H1 (cell line): ENCODE measurements around the gene HOXB9. TPM values are rescaled to one million over a fixed set of nuclear protein-coding genes. Genes with fewer than 3 reads are reported as not detected.

Experiments
- CTCF ChIA-PET: fragments of 300-600 bp; sonication (Branson Sonifier 250); formaldehyde crosslinking; loops from one replicate; lab custom pipeline; 2021; ENCODE audit not compliant: partially characterized antibody; lab: Charles Lee
- POLR2A ChIA-PET: fragments of 300-600 bp; sonication (Branson Sonifier 250); formaldehyde crosslinking; loops from one replicate; lab custom pipeline; 2021; ENCODE audit warnings: inconsistent platforms; ENCODE audit not compliant: partially characterized antibody; lab: Charles Lee
- DNase-seq, 2 experiments: peaks; one replicate each; pipeline versions ENCODE4 v3.0.0 to v3.0.0-alpha.2; 2010 to 2022; ENCODE audit warnings: low spot score in 2 of 2, low read depth in 1 of 2, mixed read lengths in 1 of 2
- FAIRE-seq: peaks from 2 replicates; lab custom pipeline; 2011; peaks lifted over from hg19 to GRCh38; lab: Jason Lieb, UNC
- H2AFZ ChIP-seq: 2 replicates; pipeline ENCODE4 v1.8.1; 2012; ENCODE audit warnings: low read length, inconsistent platforms
- H2AK5ac ChIP-seq: 2 replicates; pipeline ENCODE4 v1.6.1; 2013; ENCODE audit warnings: low read depth, low read length
- H2BK120ac ChIP-seq: replicated peaks from 2 replicates; pipeline ENCODE3; 2013; ENCODE audit warnings: low read depth, low read length, inconsistent platforms
- H2BK12ac ChIP-seq: 2 replicates; pipeline ENCODE4 v1.6.1; 2013; ENCODE audit warnings: low read depth, low read length
- H2BK15ac ChIP-seq: 2 replicates; pipeline ENCODE4 v1.6.1; 2013; ENCODE audit warnings: low read length
- H2BK20ac ChIP-seq: 2 replicates; pipeline ENCODE4 v1.6.1; 2013; ENCODE audit warnings: low read length
- H2BK5ac ChIP-seq: 2 replicates; pipeline ENCODE4 v1.6.1; 2013; ENCODE audit warnings: low read depth, low read length
- H3K14ac ChIP-seq: 2 replicates; pipeline ENCODE4 v1.6.1; 2013; ENCODE audit warnings: inconsistent platforms; ENCODE audit not compliant: insufficient read length
- H3K18ac ChIP-seq: 2 replicates; pipeline ENCODE4 v1.6.1; 2013; ENCODE audit warnings: low read length; ENCODE audit errors: extremely low read depth
- H3K23ac ChIP-seq: 2 replicates; pipeline ENCODE4 v1.6.1; 2013; ENCODE audit warnings: inconsistent platforms; ENCODE audit not compliant: insufficient read length
- H3K23me2 ChIP-seq: 2 replicates; pipeline ENCODE4 v1.6.1; 2013; ENCODE audit warnings: low read depth, low read length
- H3K27ac ChIP-seq: 2 replicates; pipeline ENCODE4 v1.6.1; 2011; ENCODE audit warnings: low read depth, low read length, inconsistent platforms
- H3K27me3 ChIP-seq, 4 experiments: replicated peaks in 1 of 4; 1 replicate in 1 of 4; 2 replicates in 3 of 4; pipeline versions ENCODE4 v1.6.1 to v1.8.1; 2011 to 2013; ENCODE audit warnings: low read length in 3 of 4, mild to moderate bottlenecking in 3 of 4, inconsistent platforms in 2 of 4, mixed read lengths in 2 of 4, moderate library complexity in 1 of 4; ENCODE audit not compliant: control insufficient read depth in 3 of 4, insufficient read depth in 3 of 4; ENCODE audit errors: extremely low read depth in 1 of 4
- H3K36me3 ChIP-seq, 4 experiments: 2 replicates each; pipeline versions ENCODE4 v1.6.1 to v1.8.1; 2011 to 2013; ENCODE audit warnings: mild to moderate bottlenecking in 4 of 4, low read length in 3 of 4, moderate library complexity in 2 of 4, control low read depth in 1 of 4, inconsistent platforms in 1 of 4; ENCODE audit not compliant: insufficient read depth in 4 of 4, control insufficient read depth in 2 of 4
- H3K4ac ChIP-seq: replicated peaks from 2 replicates; pipeline ENCODE3; 2013; ENCODE audit warnings: low read length, low read depth, mixed read lengths, inconsistent platforms; ENCODE audit not compliant: insufficient read length
- H3K4me1 ChIP-seq, 4 experiments: replicated peaks in 1 of 4; 1 replicate in 1 of 4; 2 replicates in 3 of 4; pipeline versions ENCODE4 v1.6.1 to v1.8.1; 2011 to 2013; ENCODE audit warnings: low read length in 3 of 4, inconsistent platforms in 2 of 4, mixed read lengths in 1 of 4; ENCODE audit not compliant: insufficient read depth in 4 of 4, control insufficient read depth in 3 of 4
- H3K4me2 ChIP-seq, 2 experiments: 2 replicates each; pipeline versions ENCODE4 v1.6.1 to v1.8.1; 2011 to 2013; ENCODE audit warnings: low read depth in 2 of 2, low read length in 2 of 2, control low read depth in 1 of 2, inconsistent platforms in 1 of 2, mild to moderate bottlenecking in 1 of 2; ENCODE audit not compliant: insufficient read depth in 1 of 2
- H3K4me3 ChIP-seq, 4 experiments: fragments of 200-600, 300-600 bp in 1 of 4; sonication (generic), shearing (Covaris generic), sonication (Bioruptor Twin) in 1 of 4; 2 replicates each; pipeline versions ENCODE4 v1.5.1 to v1.8.1; 2011 to 2016; ENCODE audit warnings: low read length in 4 of 4, low read depth in 3 of 4, control low read depth in 2 of 4, inconsistent platforms in 2 of 4, mild to moderate bottlenecking in 2 of 4, mixed read lengths in 1 of 4, moderate library complexity in 1 of 4; ENCODE audit not compliant: insufficient read depth in 2 of 4; ENCODE audit errors: extremely low read depth in 1 of 4
- H3K56ac ChIP-seq: replicated peaks from 2 replicates; pipeline ENCODE3; 2013; ENCODE audit warnings: low read depth, mild to moderate bottlenecking, mixed read lengths, low read length, inconsistent platforms; ENCODE audit not compliant: insufficient read length
- H3K79me1 ChIP-seq: 2 replicates; pipeline ENCODE4 v1.6.1; 2013; ENCODE audit warnings: low read depth, low read length, control low read depth
- H3K79me2 ChIP-seq, 2 experiments: 2 replicates each; pipeline versions ENCODE4 v1.6.1 to v1.8.1; 2012 to 2013; ENCODE audit warnings: low read length in 2 of 2, mild to moderate bottlenecking in 2 of 2, inconsistent platforms in 1 of 2; ENCODE audit not compliant: insufficient read depth in 2 of 2, control insufficient read depth in 1 of 2
- H3K9ac ChIP-seq, 4 experiments: replicated peaks in 1 of 4; 1 replicate in 1 of 4; 2 replicates in 3 of 4; pipeline versions ENCODE4 v1.6.1 to v1.8.1; 2011 to 2013; ENCODE audit warnings: low read depth in 3 of 4, low read length in 3 of 4, control low read depth in 2 of 4, mild to moderate bottlenecking in 2 of 4, moderate library complexity in 2 of 4, inconsistent platforms in 1 of 4; ENCODE audit errors: extremely low read depth in 1 of 4
- H3K9me3 ChIP-seq, 2 experiments: 2 replicates each; pipeline versions ENCODE4 v1.6.1 to v1.8.1; 2012 to 2013; ENCODE audit warnings: mild to moderate bottlenecking in 2 of 2, moderate library complexity in 2 of 2, control low read depth in 1 of 2, inconsistent platforms in 1 of 2, low read depth in 1 of 2, low read length in 1 of 2, mixed read lengths in 1 of 2; ENCODE audit not compliant: insufficient read depth in 2 of 2
- H4K20me1 ChIP-seq, 2 experiments: replicated peaks in 1 of 2; 2 replicates each; pipeline versions ENCODE3 to v1.8.1; 2011 to 2013; ENCODE audit warnings: inconsistent platforms in 2 of 2, low read length in 2 of 2, mild to moderate bottlenecking in 1 of 2; ENCODE audit not compliant: insufficient read depth in 2 of 2, control insufficient read depth in 1 of 2
- H4K5ac ChIP-seq: 2 replicates; pipeline ENCODE4 v1.6.1; 2013; ENCODE audit warnings: low read length, low read depth, mixed read lengths, inconsistent platforms; ENCODE audit not compliant: insufficient read length
- H4K8ac ChIP-seq: 2 replicates; pipeline ENCODE4 v1.8.0; 2013; ENCODE audit warnings: mild to moderate bottlenecking, moderate library complexity, low read length, inconsistent platforms; ENCODE audit not compliant: insufficient read depth; ENCODE audit errors: extremely low read depth
- H4K91ac ChIP-seq: replicated peaks from 2 replicates; pipeline ENCODE3; 2013; ENCODE audit warnings: low read length, mixed read lengths, inconsistent platforms; ENCODE audit not compliant: insufficient read length
- ASH2L ChIP-seq: fragments of 200-600, 300-600 bp; sonication (generic); IDR thresholded peaks from one replicate; pipeline ENCODE4 v1.7.1; 2017; ENCODE audit warnings: low read length
- SUZ12 ChIP-seq: fragments of 200-600 bp; sonication (generic); IDR thresholded peaks from 2 replicates; pipeline ENCODE4 v1.6.1; 2012; ENCODE audit warnings: mild to moderate bottlenecking, inconsistent platforms, low read length, moderate library complexity, mixed read lengths
- TAF7 ChIP-seq: optimal IDR thresholded peaks from 2 replicates; pipeline ENCODE3; 2011; ENCODE audit warnings: low read depth, mild to moderate bottlenecking, inconsistent platforms, low read length, moderate library complexity, borderline replicate concordance
- polyA plus RNA-seq, 7 experiments: library from polyadenylated mRNA; depleted of rRNA in 3 of 7; stranded (reverse) in 5 of 7; unstranded in 2 of 7; fragments of >200 nt in 5 of 7; fragments of 200-250 nt in 2 of 7; gene quantifications; 1 replicate in 5 of 7; 2 replicates in 1 of 7; 4 replicates in 1 of 7; pipeline versions ENCODE4 v1.2.1 to v1.2.3, GENCODE V29; 2011 to 2013; ENCODE audit warnings: missing spikeins in 2 of 7, mixed read lengths in 2 of 7
- total RNA-seq: library from RNA; stranded (reverse); fragmentation: NEBNext Ultra II Directional; extraction: Animal tissue kit (Norgen Biotek cat#: 25700); gene quantifications from 2 replicates; pipeline ENCODE4 v1.2.1, GENCODE V29; 2021

HOXB9 gene
- total and polyA plus RNA-seq, 2 of the 8 experiments (the other 6 are each of a cell fraction or from before 2014, with no cell fraction given): not detected

DNA sequence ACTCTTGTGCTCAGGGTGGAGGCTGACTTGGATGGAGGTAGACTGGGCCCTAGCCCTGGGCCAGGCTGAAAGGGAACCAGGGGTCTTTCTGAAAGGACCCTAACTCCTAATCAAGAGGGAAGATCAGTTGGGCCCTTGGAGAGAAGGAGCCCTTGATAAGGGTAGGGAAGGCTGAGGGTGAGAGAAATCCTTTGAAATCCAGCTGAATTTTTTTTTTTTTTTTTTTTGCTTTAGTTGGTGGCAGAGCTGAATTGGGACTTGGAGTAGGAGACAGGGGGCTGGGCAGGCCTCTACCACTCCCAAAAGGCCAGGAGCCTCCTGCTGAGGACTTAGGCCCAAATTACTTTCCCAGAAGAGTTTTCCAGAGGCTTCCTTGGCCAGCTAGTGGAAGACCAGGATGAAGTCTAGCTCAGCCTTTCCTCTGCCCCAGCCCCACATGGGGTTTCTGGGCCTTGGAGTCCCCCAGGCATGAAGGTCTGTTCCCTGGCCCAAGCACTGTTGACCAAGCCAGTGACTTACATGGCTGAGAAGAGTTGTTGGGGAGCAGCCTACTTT lies 35.5 kb downstream of the HOXB9 start:
- no peak overlapping the region for H3K4me2 ChIP-seq
- H3K23me2 ChIP-seq: no peaks in the 10 kb centered on the region; the same call in 1 of the 2 replicates
- H3K56ac ChIP-seq: no peak overlapping the region
- no peak overlapping the region for H3K14ac ChIP-seq
- ChIA-PET POLR2A (interaction anchor here (0.6 kb wide), 1 partner anchor 214 kb away, joined by 3 read pairs; no protein-coding TSS in a partner anchor), CTCF (interaction anchor here (0.6 to 7.0 kb wide), 14 partner anchors 22 to 701 kb away, joined by 3 to 53 read pairs (median 3); no protein-coding TSS in a partner anchor)
- peaks cover 23 to 40% of the 10 kb centered on the region in 2 experiments for H4K20me1 ChIP-seq
- no peaks in the 10 kb centered on the region; a peak in 1 of 4 replicates for H3K9me3 ChIP-seq
- H3K27me3 ChIP-seq: peaks cover 95 to 100% (median 99%) of the 10 kb centered on the region in 4 experiments
- H2BK12ac ChIP-seq: no peak overlapping the region
- H3K23ac ChIP-seq: no peak overlapping the region
- no peak overlapping the region for H2BK5ac ChIP-seq
- no peaks in the 10 kb centered on the region for H3K79me2 ChIP-seq
- H2AFZ ChIP-seq: no peak overlapping the region
- no peak overlapping the region for H2BK120ac ChIP-seq
- H2AK5ac ChIP-seq: peak overlapping the region; percentile 55; the same call in 1 of the 2 replicates
- no peak overlapping the region for H3K27ac ChIP-seq
- FAIRE-seq (no peak), DNase-seq (no peak)
- peaks cover 0 to 6% (median 0%) of the 10 kb centered on the region in 4 experiments; a peak in 1 of 8 replicates for H3K36me3 ChIP-seq
- peaks cover 0 to 6% (median 3%) of the 10 kb centered on the region in 4 experiments; a peak in 5 of 7 replicates for H3K4me1 ChIP-seq
- H4K5ac ChIP-seq: no peak overlapping the region
- no peak overlapping the region for H3K18ac ChIP-seq
- no peaks in the 10 kb centered on the region for H3K79me1 ChIP-seq
- H4K91ac ChIP-seq: no peak overlapping the region
- no peak overlapping the region for H3K4me3 ChIP-seq
- H2BK20ac ChIP-seq: no peak overlapping the region
- TF ChIP-seq ASH2L: no peak
- TF ChIP-seq SUZ12: 0 out of 2 replicates have a peak, but pooled peaks have one; percentile 58
- no peak for TF ChIP-seq TAF7
- TF ChIP-seq, all 59 proteins: peak for 1
- no peak overlapping the region for H3K9ac ChIP-seq
- peak overlapping the region; percentile 81; the same call in 1 of the 2 replicates for H2BK15ac ChIP-seq
- no peak overlapping the region for H3K4ac ChIP-seq
- H4K8ac ChIP-seq: no peak overlapping the region
